HUDEP-2 (cell line): ENCODE measurements around the gene CD93.
A peak's percentile ranks its signal among the peaks of the same experiment; 100 is the strongest.

Source experiments
- DNase-seq, 76 experiments: peaks; one replicate each; lab custom pipeline; 2025; ENCODE audit not compliant: unreplicated experiment in 76 of 76; lab: John Stamatoyannopoulos, UW

The CD93 gene, protein sequence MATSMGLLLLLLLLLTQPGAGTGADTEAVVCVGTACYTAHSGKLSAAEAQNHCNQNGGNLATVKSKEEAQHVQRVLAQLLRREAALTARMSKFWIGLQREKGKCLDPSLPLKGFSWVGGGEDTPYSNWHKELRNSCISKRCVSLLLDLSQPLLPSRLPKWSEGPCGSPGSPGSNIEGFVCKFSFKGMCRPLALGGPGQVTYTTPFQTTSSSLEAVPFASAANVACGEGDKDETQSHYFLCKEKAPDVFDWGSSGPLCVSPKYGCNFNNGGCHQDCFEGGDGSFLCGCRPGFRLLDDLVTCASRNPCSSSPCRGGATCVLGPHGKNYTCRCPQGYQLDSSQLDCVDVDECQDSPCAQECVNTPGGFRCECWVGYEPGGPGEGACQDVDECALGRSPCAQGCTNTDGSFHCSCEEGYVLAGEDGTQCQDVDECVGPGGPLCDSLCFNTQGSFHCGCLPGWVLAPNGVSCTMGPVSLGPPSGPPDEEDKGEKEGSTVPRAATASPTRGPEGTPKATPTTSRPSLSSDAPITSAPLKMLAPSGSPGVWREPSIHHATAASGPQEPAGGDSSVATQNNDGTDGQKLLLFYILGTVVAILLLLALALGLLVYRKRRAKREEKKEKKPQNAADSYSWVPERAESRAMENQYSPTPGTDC

GRCh38 chr20:23086056-23086566, at the start of gene CD93:
Gene CD93, minus strand, starts transcription at chr20:23086324. Its CDS starts 132 bp downstream, at chr20:23086192.
- no peak for DNase-seq

DNA sequence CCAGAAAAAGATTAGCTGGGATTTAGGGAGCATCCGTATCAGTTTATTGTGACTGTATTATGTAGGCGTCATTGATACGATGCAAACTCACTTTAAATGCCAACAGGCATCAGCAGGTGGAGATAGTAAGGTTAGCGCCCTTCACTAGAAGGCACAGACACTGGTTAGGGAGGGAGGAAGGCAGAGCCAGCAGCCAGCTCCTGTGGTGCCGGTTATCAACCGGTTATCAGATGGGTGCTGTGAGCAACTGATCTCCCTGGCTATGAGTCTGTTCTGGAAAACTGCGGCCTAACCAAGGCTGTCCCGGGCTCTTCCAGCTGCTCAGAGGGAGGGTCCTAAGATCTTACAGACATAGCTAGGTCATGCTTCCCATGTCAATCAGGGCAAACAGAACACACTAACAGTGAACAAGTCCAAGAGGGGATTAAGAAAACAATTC, 47.5 kb upstream of the CD93 start:
- peak in 74 of 76 experiments; percentile 25 to 95 (median 77) for DNase-seq

DNA sequence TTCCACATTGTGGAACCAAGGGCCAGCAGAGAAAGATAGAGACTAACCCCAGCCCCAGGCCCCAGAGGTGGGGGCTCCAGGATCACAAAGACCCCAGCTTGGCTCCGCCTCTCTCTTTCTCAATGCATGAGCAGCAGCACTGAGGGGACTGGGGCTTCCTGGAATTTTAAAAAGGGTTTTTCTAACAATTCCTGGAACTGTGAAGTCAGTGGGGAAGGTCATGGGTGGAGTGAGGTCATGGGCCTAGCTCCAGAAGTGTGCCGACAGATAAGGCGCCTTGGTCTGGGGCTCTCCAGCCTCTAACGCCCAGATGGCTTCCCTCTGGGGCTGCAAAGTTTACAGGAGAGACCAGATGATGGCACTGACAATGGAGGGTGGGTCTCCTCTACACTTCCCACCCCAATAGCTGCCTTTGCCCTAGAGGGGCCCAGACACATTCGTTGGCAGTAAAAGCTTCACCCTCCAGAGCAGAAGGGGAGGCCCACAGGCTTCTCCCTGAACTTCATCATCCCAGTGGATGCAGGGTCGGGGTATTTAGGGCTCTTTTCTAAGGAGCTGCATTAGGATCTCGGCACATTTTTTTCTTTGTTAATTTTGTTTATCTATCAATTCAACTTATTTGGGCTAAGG, 46.9 kb upstream of the CD93 start:
- DNase-seq: peak in 74 of 76 experiments; percentile 56 to 97 (median 88)

GRCh38 chr20:23132293-23132929, 46.3 kb upstream of the CD93 start:
- peak in 36 of 76 experiments; percentile 15 to 71 (median 48) for DNase-seq

GRCh38 chr20:23131766-23132165, 45.6 kb upstream of the CD93 start:
- DNase-seq: peak in 1 of 76 experiments; percentile 26

GRCh38 chr20:23130622-23131140, 44.6 kb upstream of the CD93 start:
- no peak for DNase-seq

- DNase-seq: no peak
Measured at GRCh38 chr20:23129891-23130621, 43.9 kb upstream of the CD93 start.

DNA sequence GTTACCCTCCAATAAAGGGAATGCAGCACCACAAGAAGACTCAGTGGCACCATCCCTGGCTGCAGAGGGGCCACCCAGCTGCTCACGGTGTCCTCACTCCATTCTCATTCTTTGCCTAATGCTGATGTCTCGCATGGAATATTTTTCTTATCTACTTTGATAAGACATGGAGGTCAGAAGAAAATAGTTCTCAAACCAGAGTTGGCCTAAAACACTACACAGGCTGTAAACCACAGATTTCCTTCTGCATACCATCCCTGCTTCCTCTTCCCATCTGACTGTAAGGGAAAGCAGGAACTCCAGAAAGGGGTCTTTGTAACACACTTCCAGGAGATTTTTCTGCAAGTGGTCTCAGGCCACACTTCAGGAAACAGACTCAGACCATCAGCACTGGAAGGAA, 43.1 kb upstream of the CD93 start:
- no peak for DNase-seq

- no peak for DNase-seq
Measured at GRCh38 chr20:23128461-23129125, 42.5 kb upstream of the CD93 start.

GRCh38 chr20:23127506-23128279, 41.6 kb upstream of the CD93 start:
- DNase-seq: no peak

- DNase-seq: no peak
Measured at GRCh38 chr20:23126281-23127061, 40.3 kb upstream of the CD93 start.

- DNase-seq: peak in 29 of 76 experiments; percentile 9 to 62 (median 26)
Measured at GRCh38 chr20:23125625-23126191, 39.6 kb upstream of the CD93 start.

DNA sequence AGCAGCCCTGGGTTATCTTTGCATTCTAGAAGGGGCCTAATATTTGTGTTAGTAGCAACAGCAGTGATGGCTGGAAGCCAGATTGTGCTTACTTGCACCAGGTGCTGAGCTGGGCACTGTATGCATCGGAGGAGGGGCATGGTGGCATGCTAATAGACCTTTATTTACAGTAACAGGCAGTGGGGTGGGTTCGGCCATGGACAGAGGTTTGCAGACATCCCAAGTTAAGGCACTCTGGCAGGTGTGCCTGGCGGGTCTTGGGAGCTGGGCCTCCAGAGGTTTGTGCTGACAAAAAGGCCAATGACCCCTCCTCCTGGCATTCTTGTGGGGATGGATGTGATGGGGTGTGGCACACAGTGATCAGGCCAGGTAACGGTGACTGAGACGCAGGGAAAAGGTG, 39.0 kb upstream of the CD93 start:
- DNase-seq: no peak

GRCh38 chr20:23123886-23124285, 37.8 kb upstream of the CD93 start:
- no peak for DNase-seq

GRCh38 chr20:23122796-23123655, 36.9 kb upstream of the CD93 start:
- no peak for DNase-seq

DNA sequence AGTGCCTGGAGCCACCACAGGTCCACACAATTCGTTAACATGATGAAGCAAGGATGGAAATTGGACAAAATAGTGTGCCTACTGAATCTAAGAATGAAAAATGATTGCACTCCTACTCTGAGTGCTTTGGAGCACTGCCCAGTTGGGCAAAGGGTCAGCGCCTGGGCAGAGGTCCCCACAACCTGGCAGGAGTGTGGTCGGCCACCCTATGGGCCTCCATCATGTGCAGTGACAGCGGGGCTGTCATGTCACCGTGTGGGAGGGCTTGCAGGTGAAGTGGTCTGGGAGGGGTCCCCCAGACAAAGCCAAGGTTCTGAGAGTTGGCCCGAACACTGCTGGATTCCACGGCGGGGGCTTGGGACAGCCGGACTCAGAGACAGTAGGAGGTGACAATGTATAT, 36.2 kb upstream of the CD93 start:
- no peak for DNase-seq
